NCI-H2107 treated with DMSO at 0.1 percent for 48 hours (cell line): Measurements from ENCODE around the gene FLII.
"Not testable (repeated sequence)": the region's sequence is repeated elsewhere in the genome, so short reads cannot be mapped to it uniquely, and the experiment has no call there.

Experiments
- DNase-seq: peaks from one replicate; lab custom pipeline; 2025; ENCODE audit not compliant: unreplicated experiment; lab: John Stamatoyannopoulos, UW

FLII gene

DNA sequence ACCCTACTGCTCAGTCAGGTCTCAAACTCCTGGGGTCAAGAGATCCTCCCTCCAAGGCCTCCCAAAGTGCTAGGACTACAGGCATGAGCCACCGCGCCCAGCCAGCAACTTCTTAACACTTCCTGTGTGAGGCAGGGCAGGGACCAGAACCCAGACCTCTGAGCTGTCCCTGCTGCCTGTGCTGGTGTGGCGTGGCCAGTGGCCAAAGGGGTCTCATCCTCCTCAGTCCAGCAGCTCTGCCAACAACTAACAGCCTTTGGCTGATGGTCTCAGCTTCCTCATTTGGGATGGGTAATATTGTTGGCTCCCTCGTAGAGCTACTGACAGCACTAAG lies 34.5 kb downstream of the FLII start:
- DNase-seq, result no peak

DNA sequence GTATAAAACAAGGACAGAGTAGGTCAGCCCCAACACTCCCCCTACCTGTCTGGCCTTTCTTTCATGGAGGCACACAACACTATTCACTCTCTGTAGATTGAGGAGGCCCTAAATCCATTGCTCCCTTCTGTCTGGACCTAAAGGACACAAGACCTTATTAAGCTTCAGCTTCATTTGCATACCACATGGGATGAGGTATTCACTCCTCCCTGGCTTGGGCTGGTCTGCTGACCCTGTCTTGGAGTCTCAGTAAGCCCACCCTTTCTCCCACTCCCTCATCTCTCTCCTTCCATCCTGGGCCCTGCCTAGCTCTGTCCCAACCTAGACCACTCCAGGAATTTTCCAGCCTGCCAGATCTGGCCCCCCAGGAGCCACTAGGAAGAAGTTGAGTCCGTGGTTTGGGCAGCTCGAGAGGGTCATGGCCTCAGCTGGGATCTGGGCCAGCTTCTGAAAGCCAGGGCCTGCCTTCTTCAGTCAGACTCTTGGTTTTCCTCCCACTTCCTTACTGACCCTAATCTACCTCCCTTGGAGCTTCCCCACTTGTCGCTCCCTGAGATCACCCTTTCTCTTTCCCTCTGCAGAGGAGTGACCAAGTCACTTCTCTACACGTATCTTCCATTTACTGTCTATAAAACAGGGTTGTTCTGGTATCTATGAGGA lies 39.7 kb downstream of the FLII start:
- no peak for DNase-seq

DNA sequence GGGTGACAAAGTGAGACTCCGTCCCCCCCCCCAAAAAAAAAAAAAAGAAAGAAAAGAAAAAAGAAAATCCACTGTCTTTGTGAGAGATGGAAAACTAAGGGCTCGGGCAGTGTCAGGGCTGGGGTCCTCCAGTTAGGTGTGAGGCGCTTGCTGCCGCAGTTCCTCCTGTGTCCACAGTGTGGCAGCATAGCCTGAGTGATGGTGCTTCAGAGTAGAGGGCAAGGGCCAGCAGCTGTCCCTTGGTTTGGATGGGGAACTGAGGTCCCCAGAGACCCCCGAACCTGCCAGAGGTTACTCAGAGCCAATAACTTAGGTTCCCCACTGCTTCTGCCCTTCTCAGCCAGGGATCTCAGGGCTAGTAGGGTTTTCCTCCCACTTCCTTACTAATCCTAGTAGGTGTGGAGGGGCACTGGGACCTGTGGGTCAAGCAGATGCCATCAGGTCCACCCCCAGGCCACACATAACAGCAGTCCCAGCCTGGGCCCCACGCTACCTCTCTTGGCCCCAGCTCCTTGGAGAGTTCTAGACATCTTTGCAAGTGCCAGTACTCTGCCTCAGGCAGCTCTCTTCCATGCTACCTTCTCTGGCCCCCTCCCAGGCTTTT lies 41.0 kb downstream of the FLII start:
- DNase-seq, result no peak

DNA sequence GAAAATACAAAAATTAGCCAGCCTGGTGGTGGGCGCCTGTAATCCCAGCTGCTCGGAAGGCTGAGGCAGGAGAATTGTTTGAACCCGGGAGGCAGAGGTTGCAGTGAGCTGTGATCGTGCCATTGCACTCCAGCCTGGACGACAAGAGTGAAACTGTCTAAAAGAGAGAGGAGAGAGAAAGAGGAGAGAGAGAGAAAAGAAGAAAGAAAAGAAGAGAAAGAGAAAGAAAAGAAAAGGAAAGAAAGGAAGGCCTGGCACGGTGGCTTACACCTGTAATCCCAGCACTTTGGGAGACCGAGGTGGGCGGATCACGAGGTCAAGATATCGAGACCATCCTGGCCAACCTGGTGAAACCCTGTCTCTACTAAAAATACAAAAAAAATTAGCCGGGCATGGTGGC lies 41.6 kb downstream of the FLII start:
- DNase-seq, result not testable (repeated sequence)

DNA sequence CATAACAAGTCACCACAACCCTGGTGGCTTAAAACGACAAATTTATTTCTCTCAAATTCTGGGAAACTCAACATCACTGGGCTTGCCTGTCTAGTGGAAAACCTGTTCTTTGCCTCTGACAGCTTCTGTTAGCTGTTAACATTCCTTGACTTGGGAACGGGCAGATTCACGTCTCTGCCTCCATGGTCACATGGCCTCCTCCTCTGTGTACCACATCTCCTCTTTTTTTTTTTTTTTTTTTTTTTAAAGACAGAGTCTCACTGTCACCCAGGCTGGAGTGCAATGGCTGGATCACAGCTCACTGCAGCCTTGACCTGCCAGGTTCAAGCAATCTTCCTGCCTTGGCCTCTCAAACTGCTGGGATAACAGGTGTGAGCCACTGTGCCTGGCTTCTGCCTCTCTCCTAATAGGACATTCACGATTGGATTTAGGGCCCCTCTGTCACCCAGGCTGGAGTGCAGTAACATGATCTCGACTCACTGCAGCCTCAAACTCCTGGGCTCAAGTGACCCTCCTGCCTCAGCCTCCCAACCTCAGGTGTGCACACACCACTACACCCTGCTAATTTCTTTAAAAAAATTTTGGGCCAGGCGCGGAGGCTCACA lies 44.8 kb downstream of the FLII start:
- DNase-seq, result no peak

DNA sequence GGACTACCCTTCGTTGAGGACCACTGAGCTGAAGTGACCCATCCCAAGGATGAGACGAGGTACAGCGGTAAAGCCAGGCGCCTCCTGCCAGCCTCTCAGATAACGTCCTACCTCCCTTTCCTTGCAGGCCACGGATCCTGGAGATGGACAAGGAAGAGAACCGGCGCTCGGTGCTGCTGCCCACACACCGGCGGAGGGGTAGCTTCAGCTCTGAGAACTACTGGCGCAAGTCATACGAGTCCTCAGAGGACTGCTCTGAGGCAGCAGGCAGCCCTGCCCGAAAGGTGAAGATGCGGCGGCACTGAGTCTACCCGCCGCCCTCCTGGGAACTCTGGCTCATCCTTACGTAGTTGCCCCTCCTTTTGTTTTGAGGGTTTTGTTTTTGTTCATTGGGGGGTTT lies 50.4 kb downstream of the FLII start:
- DNase-seq, result no peak

DNA sequence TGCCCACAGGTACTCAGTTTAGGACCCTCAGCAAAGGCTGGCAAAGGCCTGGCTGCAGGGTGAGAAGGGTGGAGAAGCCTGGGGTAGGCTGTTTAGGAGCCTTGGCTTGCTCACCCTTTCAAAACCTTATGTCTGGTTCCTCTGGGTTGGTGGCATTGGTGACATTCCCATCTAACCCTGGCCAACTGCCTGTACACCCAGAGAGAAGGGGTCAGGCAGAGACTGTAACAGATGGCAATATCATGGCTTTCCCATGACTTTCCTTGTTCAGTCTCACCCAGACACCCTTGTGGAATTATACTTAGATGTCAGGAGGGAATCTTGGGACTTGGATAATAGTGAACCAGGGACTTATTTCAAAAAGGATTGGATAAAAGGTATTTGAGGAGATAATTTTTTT lies 51.6 kb downstream of the FLII start:
- no peak for DNase-seq

DNA sequence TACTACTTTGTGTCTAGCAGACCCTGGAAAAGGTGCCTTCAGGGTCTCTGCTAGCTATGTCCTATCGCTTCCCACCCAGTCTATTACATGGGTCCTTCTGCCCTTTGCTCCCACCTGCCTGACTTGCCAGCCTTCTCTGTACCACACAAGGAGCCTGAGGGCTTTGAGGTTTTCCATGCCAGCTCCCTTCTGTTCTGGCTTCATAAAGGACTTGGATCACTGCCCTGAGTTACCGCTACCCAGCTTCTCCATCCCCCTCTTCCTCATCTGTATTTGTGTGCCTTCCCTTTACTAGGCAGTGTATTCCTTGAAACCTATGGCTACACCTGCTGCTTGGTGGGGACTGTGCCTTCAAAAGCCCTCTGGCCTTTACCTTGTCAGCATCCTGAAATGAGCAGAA lies 52.7 kb downstream of the FLII start:
- DNase-seq, result no peak

DNA sequence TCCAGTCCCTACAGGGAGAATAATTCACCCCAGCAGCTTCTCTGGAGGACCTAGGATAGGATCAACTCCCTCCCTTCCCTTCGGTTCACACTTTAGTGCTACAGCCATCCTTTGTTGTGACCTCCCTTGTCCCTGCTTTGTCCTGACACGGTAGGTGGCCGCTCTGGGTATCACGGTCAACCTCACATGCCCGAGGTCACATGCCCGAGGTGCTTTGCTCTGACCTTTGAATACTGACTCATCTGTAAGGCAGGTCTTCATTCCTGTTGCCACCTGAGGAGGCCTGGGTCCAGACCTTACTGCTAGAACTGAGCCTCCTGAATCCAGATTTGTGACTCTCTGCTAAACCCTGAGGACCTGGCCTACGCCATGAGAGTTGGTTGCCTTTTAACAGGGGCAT lies 55.2 kb downstream of the FLII start:
- DNase-seq, result no peak

DNA sequence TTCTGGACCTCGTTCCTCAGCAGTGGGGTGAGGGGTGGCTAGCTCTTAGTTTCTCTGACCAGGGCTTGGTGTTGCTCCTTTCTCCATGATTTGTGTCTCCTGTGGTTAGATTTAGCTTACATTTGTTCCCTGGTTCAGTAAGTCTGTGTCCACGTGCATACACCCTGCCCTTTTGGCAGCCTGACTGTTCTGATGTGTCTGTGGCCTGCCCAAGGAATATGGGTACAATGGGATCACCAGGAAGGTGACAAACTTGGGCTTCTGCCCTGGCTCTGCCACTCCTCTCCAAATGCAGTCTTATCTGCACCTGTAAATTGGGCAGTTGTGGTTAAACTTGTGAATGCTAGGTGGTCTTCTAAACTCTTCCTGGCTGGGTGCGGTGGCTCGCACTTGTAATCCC lies 57.4 kb downstream of the FLII start:
- DNase-seq, result no peak

DNA sequence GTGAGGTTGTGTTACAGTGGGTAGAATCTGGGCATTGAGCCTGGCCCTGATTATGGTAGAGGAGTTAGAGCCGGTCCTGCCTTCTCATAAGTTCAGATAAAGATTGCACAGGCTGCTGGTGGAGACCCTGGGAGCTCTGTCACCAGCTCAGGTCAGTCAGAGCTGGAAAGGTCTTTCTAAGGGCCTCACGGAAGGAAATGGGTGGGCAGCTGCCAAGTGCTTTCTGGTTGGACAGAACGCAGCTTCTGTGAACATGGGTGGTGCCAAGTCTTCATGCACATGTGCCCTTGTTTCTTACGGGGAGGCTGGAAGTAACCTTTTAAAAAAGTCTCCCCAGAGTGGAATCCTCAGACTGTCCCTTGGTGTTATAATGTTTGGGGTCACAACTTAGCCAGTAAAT lies 60.0 kb downstream of the FLII start:
- DNase-seq, result no peak

DNA sequence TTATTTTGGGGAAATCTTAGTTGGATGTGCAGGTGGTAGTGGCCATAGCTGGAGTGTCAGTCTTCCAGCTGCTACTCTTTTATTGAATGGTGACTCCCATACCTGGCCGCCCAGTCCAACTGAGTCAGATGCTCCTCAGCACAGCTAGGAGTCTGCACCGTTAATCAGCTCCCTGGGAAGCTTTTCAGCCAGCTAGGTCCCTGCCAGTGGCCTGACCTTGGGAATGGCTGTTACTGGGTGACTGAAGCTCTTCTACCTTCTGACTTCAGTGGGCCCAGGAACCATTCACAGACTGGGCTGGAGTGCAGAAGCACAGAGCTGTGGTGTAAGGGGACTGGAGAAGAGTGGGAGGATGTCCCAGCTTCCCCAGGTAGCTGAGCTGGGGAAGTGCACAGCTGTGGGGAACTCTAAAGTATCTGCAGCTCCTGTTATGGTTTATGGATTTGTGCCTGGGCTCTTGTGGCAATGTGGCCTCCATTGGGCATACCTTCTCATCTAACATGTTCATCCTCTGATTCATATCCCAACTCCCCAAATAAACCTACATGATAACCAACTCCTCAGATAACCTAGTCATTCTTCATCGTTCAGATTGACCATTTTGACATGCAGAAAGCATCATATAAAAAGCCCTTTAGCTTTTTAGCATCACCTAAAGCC lies 60.9 kb downstream of the FLII start:
- no peak for DNase-seq

DNA sequence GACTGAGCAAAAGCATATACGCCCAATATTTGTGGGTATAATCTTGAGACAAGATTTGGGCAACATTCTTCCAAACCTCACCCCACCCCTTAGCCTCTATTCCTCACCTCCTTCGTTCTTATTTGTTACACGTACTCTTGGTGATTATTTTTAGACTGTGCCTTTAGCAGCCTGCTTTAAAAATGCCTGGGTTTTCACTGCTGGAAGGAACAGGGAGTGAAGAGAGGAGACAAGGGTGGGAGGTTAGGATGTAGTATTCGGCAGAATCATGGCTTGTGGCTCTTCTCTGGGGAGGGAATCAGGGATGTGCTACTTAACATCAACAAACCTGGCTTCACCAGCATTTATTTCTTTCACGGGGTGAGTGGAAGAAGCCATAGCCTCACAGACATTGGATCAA lies 63.3 kb downstream of the FLII start:
- no peak for DNase-seq
